Central memory CD8-positive, alpha-beta T cell (primary cell): ENCODE results near the gene KCNIP4.

Experiments
- ATAC-seq: fragments of 150-1000 bp; cut with Tn5 transposase; replicated peaks from 2 replicates; pipeline ENCODE4 v1.10.0; 2022; ENCODE audit warnings: mild to moderate bottlenecking, moderate FRiP score, moderate number of reproducible peaks; ENCODE audit not compliant: poor library complexity, severe bottlenecking; ENCODE audit errors: extremely low read depth
- DNase-seq, 2 donors: peaks; one replicate each; pipeline ENCODE4 v3.0.0; 2021; ENCODE audit warnings: low spot score in 2 of 2
- H3K27ac Mint-ChIP-seq: one replicate; pipeline ENCODE4 v1.8.0; 2022; ENCODE audit warnings: low read depth, mild to moderate bottlenecking, moderate library complexity, mixed read lengths
- H3K27me3 Mint-ChIP-seq: one replicate; pipeline ENCODE4 v1.8.0; 2022; ENCODE audit warnings: mixed read lengths
- H3K36me3 Mint-ChIP-seq: one replicate; pipeline ENCODE4 v1.8.0; 2022; ENCODE audit warnings: mild to moderate bottlenecking, moderate library complexity, mixed read lengths; ENCODE audit not compliant: insufficient read depth
- H3K4me1 Mint-ChIP-seq: one replicate; pipeline ENCODE4 v1.8.0; 2022; ENCODE audit warnings: mixed read lengths
- H3K4me3 Mint-ChIP-seq: one replicate; pipeline ENCODE4 v1.8.0; 2022; ENCODE audit warnings: mild to moderate bottlenecking, moderate library complexity, mixed read lengths
- H3K9me3 Mint-ChIP-seq: one replicate; pipeline ENCODE4 v1.8.0; 2022; ENCODE audit warnings: mixed read lengths

The KCNIP4 gene

DNA sequence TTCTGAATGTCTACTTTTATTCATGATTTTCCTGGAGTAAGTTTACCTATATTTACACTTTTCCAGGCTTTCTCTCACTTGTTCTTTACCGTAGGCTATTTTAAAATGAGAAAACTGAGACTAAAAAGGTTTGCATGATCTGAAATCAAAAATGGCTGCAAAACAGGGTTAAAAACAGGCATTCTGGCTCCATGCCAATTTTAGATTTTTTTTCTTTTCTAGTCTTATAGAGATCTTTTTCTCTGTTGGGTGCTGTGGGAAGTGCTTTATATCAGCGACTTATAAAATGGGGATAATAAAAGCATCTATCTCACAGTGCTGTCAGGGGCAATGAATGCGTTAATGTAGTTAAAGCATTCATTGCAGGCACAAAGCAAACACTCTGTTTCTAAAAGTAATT lies 953.6 kb downstream of the KCNIP4 start:
- Mint-ChIP-seq H3K9me3 (peaks cover 13% of the 10 kb centered on the region), H3K4me3 (no peak overlapping the region), H3K27me3 (no peaks in the 10 kb centered on the region), H3K4me1 (no peaks in the 10 kb centered on the region), H3K36me3 (no peaks in the 10 kb centered on the region), H3K27ac (no peak overlapping the region)
- ATAC-seq = no peak
- no peak for DNase-seq

DNA sequence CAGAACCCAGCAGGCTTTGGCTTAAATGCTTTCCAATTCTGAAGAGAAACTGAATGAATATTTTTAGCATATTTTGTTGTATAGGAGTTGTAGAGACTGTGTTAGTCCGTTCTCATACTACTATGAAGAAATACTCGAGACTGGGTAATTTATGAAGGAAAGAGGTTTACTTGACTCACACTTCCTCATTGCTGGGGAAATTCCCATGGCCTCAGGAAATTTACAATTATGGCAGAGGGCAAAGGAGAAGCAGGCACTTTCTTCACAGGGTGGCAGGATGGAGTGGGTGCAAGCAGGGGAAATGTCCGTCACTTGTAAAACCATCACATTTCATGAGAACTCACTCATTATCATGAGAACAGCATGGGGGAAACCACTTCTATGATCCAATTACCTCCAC lies 956.6 kb downstream of the KCNIP4 start:
- H3K4me3 Mint-ChIP-seq = no peak overlapping the region
- H3K9me3 Mint-ChIP-seq = peaks cover 5% of the 10 kb centered on the region
- no peak for ATAC-seq

DNA sequence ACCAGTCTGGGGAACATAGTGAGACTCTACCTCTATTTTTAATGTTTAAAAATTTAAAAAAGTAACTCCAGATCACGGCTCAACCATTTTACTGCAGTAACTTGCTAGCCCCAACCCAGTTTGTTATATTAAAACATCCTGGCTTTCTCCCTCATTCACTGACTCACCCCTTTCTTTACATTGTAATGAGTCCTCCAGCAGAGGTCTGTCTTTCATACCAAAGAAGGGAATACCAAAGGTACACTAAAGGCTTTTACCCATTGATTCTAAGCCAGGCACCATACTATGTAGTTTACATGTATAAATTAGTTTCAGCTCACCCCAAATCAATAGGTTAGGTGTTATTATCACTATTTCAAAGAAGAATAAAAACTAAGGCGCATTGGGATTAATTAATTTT lies 961.4 kb downstream of the KCNIP4 start:
- Mint-ChIP-seq H3K9me3 (peaks cover 5% of the 10 kb centered on the region), H3K36me3 (peaks cover 2% of the 10 kb centered on the region), H3K4me3 (no peak overlapping the region), H3K4me1 (no peaks in the 10 kb centered on the region), H3K27ac (no peak overlapping the region), H3K27me3 (no peaks in the 10 kb centered on the region)
- ATAC-seq (no peak), DNase-seq (no peak)

More for the DNA sequence above, 956.6 kb downstream of the KCNIP4 start:
- no peak overlapping the region for H3K27ac Mint-ChIP-seq
- no peak for DNase-seq
- H3K27me3 Mint-ChIP-seq = no peaks in the 10 kb centered on the region
- no peaks in the 10 kb centered on the region for H3K4me1 Mint-ChIP-seq
- no peaks in the 10 kb centered on the region for H3K36me3 Mint-ChIP-seq

DNA sequence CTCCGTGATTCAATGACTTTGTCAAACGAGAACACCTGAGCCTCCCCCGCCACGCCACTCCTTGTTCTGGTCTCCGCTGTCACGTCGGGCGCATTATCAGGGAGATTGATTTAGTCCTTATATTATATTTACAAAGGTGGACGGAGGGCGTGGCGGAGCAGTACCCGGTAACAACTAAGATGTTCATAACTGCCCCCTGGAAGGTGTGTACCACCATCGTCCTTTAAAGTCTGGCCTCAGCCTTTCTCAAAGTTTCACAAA lies 964.1 kb downstream of the KCNIP4 start:
- Mint-ChIP-seq H3K27me3 (no peaks in the 10 kb centered on the region), H3K27ac (no peak overlapping the region), H3K36me3 (peaks cover 2% of the 10 kb centered on the region), H3K4me1 (no peaks in the 10 kb centered on the region), H3K4me3 (no peak overlapping the region), H3K9me3 (peaks cover 7% of the 10 kb centered on the region)
- no peak for DNase-seq
- ATAC-seq = no peak

DNA sequence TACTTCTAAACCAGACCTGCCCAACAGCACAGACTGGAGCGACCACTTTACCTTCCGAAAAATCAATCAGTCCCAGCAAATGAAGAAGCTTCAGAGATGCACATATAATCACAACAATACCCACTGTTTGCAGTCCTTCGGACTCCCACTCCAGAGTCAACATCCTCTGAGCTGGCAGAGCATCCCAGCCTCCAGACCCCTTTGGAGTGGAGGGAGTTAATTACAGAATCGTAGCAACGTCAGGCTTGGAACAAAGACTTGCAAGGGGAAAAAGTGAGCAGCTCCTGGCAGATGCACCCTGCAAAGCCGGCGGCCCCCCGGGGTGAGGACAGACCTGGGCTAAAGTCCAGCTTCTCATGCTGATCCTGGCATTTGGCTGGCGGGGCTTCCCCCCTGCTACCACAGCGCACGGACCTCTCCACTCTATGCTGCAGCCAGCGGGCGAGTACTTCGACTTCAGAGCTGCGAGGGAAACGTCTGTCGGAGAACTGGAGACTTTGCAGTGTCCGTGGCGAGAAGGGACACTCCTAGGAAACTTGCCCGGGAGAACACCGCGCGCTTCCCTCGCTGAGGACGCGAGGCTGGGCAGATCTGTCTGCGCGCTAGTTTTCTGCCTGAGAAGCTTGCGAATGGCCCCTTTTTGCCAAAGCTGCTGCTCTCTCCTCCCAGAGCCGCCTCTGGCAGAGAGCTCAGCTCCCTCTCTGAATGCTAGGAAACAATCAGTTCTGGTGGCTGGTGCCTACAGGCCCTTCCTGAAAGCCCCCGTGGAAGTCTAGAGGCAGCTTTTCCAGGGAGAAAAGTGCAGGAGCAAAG lies 964.6 kb downstream of the KCNIP4 start:
- ATAC-seq = no peak
- H3K36me3 Mint-ChIP-seq = peaks cover 2% of the 10 kb centered on the region
- H3K9me3 Mint-ChIP-seq = peaks cover 7% of the 10 kb centered on the region
- no peak overlapping the region for H3K27ac Mint-ChIP-seq
- H3K27me3 Mint-ChIP-seq = no peaks in the 10 kb centered on the region
- H3K4me1 Mint-ChIP-seq = no peaks in the 10 kb centered on the region
- H3K4me3 Mint-ChIP-seq = no peak overlapping the region
- no peak for DNase-seq

DNA sequence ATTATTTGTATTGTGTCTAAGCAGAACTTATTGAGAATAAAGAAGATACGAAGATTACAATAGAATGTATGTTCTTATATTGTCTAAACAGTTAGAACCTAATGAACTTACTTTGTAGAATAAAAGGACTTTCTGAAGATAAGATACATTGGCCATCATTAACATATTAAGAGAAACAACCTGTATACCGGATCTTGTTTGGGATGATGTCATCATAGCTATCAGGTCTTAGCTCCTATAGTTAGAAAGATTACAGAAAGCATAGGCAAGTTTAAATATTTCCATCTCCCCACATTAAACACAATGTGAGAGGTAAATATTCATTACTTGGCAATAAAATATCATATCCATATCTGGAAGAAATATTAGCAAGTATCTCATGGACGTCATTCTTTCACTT lies 966.0 kb downstream of the KCNIP4 start:
- no peaks in the 10 kb centered on the region for H3K4me1 Mint-ChIP-seq
- ATAC-seq = no peak
- H3K4me3 Mint-ChIP-seq = no peak overlapping the region

DNA sequence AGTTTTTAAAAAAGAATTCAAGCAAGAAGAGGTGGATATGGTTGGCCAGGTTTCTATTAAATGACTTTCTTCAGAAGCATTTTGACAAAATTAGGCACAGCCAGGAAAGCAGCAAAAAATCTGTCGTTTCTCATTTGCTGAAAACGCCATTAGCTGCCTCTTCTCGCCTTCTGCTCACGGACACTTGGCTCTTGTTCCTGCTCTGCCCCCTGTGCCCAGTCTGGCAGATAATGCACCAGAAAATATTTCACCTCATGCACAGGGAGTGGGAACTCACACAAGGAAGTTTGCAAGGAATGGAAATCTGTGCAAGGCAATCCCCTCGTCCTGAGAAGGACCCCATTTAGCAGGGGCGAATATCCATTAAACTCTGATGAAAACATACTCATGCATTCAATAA lies 988.3 kb downstream of the KCNIP4 start:
- Mint-ChIP-seq H3K27ac (no peak overlapping the region), H3K36me3 (no peaks in the 10 kb centered on the region), H3K4me1 (no peaks in the 10 kb centered on the region), H3K9me3 (no peaks in the 10 kb centered on the region), H3K27me3 (no peaks in the 10 kb centered on the region), H3K4me3 (no peak overlapping the region)
- DNase-seq = no peak
- no peak for ATAC-seq

More for the DNA sequence above, 966.0 kb downstream of the KCNIP4 start:
- Mint-ChIP-seq H3K36me3 (peaks cover 2% of the 10 kb centered on the region), H3K9me3 (peaks cover 7% of the 10 kb centered on the region), H3K27me3 (no peaks in the 10 kb centered on the region), H3K27ac (no peak overlapping the region)
- DNase-seq = no peak

DNA sequence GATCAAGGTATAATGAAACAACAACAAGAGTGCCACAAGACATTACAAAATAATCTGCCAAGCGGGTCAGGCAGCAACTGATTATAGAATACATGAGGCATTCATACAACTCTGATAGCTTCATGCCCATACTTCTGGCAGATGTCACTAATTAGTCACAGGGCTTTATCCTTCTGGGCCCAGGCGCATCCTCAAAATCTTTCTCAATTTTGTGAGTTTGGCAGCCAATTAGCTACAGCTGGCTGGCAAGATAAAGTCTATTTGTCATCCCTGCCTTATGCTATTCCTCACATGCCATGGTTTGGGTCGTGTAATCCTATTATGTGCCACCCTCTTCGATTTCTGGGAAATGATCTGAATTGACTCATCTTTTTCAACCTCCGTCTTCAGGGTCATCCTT lies 994.0 kb downstream of the KCNIP4 start:
- no peaks in the 10 kb centered on the region for H3K36me3 Mint-ChIP-seq
- ATAC-seq (no peak), DNase-seq (no peak)
- H3K27me3 Mint-ChIP-seq = no peaks in the 10 kb centered on the region
- no peak overlapping the region for H3K27ac Mint-ChIP-seq
- H3K9me3 Mint-ChIP-seq = peaks cover 6% of the 10 kb centered on the region
- no peaks in the 10 kb centered on the region for H3K4me1 Mint-ChIP-seq
- H3K4me3 Mint-ChIP-seq = no peak overlapping the region

DNA sequence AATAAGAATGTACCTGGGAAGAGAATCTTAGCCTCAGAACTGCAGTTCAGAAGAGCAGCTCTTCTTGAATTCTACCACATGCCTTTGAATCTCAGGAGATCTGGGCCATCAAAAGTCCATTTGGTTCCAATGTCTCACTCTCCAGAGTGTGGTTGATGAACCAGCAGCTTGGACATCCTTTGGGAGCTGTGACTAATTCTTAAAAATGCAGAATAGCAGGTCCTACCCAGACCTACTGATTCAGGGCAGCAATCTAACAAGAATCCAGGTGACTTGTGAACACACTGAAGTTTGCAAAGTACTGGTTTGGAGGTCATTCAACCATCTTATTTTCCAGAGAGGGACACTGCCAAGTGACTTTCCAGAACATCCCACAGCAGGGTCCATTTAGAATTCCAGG lies 1003.6 kb downstream of the KCNIP4 start:
- peaks cover 2% of the 10 kb centered on the region for H3K36me3 Mint-ChIP-seq
- H3K4me1 Mint-ChIP-seq = no peaks in the 10 kb centered on the region
- no peak overlapping the region for H3K27ac Mint-ChIP-seq
- no peak for ATAC-seq
- DNase-seq = no peak
- peaks cover 12% of the 10 kb centered on the region for H3K9me3 Mint-ChIP-seq
- H3K27me3 Mint-ChIP-seq = no peaks in the 10 kb centered on the region
- no peak overlapping the region for H3K4me3 Mint-ChIP-seq

DNA sequence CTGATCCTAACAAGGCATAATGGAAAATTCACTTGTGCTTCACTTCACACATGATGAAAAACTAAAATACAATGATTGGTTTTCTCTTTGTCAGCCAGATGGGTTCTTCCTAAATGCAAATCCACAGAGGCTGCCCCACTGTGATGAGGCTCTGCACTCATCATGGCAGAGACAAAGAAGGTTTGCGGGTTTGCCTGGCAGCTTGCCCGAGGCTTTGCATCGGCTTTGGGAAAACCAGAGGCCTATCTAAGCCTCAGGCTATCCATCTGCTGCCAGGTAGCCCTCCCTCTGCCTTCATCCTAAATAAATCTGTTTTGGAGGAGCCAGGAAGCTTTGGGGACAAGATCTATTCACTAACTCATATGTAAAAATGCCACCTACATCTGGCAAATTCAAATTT lies 1004.1 kb downstream of the KCNIP4 start:
- Mint-ChIP-seq H3K27me3 (no peaks in the 10 kb centered on the region), H3K27ac (no peak overlapping the region), H3K9me3 (peaks cover 17% of the 10 kb centered on the region), H3K36me3 (peaks cover 2% of the 10 kb centered on the region), H3K4me3 (no peak overlapping the region), H3K4me1 (no peaks in the 10 kb centered on the region)
- DNase-seq (no peak), ATAC-seq (no peak)

DNA sequence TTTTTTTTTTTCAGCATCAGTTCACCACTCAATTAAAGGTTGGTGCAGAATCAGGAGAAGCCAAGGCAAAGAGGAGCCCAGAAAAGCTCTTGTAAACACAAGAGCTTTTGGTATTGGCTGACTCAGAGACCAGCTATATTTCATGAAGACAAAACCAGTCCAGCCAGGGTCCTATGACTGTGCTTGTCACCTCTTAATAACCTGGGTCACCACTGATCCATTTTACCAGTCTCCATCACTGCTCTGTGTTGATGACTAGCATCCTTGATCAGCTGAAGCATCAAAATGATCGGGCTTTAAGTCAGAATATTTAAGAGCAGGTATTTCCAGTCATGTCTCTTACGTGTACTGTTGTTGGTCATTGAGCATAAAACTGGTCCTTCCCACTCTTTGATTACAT lies 1010.4 kb downstream of the KCNIP4 start:
- H3K4me3 Mint-ChIP-seq = no peak overlapping the region

DNA sequence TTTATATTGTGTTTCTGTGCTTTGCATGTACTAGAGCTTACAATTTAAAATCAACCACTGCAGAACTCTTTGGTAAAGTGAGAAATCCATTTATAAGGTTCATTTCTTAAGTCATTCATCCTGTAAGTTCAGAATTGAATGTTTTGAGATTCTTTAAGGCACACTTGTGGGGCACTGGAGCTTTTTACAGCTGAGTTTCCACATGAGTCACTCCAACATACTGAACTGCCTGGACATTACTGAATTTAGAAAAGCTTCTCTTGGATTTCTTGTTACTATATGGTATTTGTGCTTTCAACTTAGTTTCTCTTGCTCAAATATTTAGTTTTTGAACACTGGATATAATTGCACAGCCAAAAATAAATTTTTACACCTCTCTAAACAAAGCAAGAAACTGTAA lies 1022.0 kb downstream of the KCNIP4 start:
- Mint-ChIP-seq H3K4me1 (no peaks in the 10 kb centered on the region), H3K27ac (no peak overlapping the region), H3K9me3 (peaks cover 5% of the 10 kb centered on the region), H3K4me3 (no peak overlapping the region), H3K36me3 (no peaks in the 10 kb centered on the region), H3K27me3 (no peaks in the 10 kb centered on the region)
- no peak for ATAC-seq
- no peak for DNase-seq

More for the DNA sequence above, 1010.4 kb downstream of the KCNIP4 start:
- Mint-ChIP-seq H3K36me3 (no peaks in the 10 kb centered on the region), H3K4me1 (no peaks in the 10 kb centered on the region), H3K27ac (no peak overlapping the region), H3K27me3 (no peaks in the 10 kb centered on the region), H3K9me3 (peaks cover 19% of the 10 kb centered on the region)
- ATAC-seq (no peak), DNase-seq (no peak)

DNA sequence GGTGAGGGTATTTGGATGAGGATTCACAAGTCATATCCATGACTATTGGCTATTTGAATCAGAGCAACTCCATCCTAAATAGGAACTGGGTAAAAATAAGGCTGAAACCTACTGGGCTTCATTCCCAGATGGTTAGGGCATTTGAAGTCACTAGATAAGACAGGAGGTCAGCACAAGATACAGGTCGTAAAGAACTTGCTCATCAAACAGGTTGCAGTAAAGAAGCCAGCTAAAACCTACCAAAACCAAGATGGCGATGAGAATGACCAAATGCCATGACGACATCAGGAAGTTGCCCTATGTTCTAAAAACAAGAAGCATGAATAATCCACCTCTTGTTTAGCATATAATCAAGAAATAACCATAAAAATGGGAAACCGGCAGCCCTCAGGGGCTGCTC lies 1023.4 kb downstream of the KCNIP4 start:
- H3K4me1 Mint-ChIP-seq = no peaks in the 10 kb centered on the region

More for the DNA sequence above, 1023.4 kb downstream of the KCNIP4 start:
- no peaks in the 10 kb centered on the region for H3K36me3 Mint-ChIP-seq
- ATAC-seq (no peak), DNase-seq (no peak)
- H3K4me3 Mint-ChIP-seq = no peak overlapping the region
- H3K9me3 Mint-ChIP-seq = peaks cover 15% of the 10 kb centered on the region
- no peak overlapping the region for H3K27ac Mint-ChIP-seq
- H3K27me3 Mint-ChIP-seq = no peaks in the 10 kb centered on the region
